ENCODE measurements around the gene GLRA2.

The GLRA2 gene

DNA sequence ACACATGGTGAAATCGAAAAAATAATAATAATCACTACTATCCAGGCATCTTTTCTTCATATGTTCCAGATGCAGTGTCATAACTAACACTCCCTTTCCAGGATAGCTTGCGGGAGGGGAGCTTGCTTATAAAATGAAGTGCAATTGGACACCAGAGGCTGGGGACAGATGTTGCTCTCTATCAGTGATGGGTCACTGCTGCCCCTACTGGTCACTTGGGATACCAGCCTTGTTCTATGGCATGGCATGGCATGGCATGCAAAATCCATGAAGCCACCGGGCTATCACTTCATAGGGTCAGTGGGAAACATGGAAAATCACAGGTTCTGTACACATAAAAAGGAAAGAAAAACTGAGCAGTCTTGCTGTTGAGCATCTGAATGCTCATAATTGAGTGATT lies 168.1 kb downstream of the GLRA2 start:
- FAIRE-seq: no peak

DNA sequence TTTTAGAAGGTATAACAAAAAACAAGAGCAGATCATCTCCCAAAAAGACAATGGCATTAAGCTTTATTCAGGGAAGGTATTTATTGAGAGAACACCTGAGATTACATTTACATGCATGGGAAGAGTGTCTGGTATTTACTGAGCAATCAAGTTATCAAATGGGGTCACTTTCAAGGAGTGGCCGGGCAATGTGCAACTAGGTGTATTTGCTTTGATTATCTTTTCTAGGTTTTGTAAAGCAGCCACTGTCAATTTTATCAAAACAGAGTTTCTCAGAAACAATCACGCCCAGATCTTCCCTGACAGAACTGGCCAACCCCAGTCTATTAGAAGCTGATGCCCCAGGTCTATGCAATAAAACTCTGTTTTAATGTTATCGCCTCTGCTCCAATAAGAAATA lies 169.5 kb downstream of the GLRA2 start:
- no peak for FAIRE-seq
- DNase-seq (ENCODE audit: low spot score): no peak

More for the DNA sequence above, 168.1 kb downstream of the GLRA2 start:
- peak; percentile 2 for DNase-seq (ENCODE audit: low spot score)

DNA sequence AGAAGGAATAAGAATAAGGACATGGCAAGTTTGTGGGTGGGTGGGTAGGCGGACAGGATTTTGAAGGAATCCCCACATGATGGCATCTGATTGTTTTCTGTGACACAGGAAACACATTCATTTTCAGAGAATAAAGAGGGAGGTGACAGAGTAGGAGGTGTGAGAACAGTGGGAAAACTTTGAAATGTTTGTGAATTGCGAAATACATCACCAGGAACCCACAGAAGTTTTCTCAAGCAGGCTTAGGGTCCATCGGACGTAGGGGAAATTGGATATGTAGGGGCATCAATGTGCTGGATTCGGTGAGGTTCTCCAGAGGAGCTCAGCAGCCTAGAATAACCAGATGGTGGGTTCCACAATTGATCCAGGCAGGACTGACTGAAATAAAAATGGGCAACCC lies 171.6 kb downstream of the GLRA2 start:
- DNase-seq (ENCODE audit: low spot score) (no peak), FAIRE-seq (no peak)

DNA sequence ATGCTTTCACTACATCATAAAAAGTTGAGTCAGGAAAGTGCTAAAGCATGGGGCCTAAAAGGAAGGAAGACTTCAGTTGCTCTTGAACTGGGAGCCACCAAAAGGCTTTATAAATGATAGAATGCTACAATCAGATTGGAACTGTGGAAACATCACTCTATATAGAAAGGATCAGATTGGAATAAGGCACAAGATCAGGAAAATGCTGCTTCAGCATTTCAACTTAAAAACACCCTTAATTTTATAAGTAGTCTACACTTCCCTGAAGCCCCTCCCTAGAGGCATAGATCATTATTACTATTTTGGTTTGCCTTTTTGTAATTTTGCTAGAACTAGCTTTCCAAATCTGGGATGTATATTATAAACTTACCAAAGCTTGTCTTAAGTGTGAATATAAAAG lies 172.8 kb downstream of the GLRA2 start:
- FAIRE-seq: no peak

DNA sequence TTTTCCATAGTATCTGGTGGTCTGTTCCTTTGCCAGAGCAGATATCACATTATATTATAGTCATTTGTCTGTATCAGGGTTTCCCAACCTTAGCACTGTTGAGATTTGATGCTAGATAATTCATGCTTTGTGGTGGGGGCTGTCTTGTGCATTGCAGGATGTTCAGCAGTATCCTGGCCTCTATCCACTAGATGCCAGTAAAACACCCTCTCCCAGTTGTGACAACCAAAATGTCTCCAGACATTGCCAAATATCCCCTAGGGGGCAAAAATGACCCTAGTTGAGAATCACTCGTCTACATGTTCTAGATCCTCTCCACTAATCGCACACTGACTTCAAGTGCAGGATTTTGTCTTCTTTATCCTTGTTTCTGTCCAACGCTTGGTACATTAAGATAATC lies 182.8 kb downstream of the GLRA2 start:
- FAIRE-seq (no peak), DNase-seq (ENCODE audit: low spot score) (no peak)

More for the DNA sequence above, 172.8 kb downstream of the GLRA2 start:
- no peak for DNase-seq (ENCODE audit: low spot score)

DNA sequence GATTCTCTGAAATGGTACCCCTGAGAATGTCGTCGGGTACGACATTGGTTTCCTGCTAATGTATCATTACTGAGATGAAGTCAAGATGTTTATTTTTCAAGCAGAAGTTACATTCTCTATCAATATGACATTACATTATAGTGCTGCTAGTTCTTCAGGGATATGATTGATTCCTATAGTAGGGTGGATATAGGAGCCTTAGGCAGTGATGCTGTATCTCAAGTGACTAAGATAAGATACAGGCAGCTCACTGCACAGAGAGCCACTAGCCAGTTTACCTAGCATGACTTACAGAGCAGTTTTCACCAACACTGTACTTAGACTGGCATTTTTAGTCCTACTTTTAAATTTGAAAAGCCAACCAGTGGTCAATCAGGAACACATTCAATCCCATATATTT lies 188.6 kb downstream of the GLRA2 start:
- no peak for FAIRE-seq

DNA sequence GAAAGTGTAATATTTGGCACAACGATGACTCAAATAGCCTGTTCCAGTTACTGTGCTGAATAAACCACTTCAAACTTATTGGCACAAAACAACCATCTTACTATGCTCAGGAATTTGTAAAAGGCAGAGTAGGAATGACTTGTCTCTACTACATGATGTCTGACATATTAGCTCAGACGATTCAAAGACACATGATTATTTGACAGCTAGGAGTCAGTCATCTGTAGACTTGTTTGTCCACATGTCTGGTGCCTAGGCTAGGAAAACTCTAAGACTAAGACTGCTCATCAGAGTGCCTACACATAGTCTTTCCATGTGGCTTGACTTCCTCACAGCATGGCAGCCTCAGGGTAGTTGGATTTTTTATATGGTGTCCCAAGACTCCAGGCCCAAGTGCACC lies 189.1 kb downstream of the GLRA2 start:
- no peak for FAIRE-seq
- DNase-seq (ENCODE audit: low spot score): no peak

More for the DNA sequence above, 188.6 kb downstream of the GLRA2 start:
- DNase-seq (ENCODE audit: low spot score): no peak

DNA sequence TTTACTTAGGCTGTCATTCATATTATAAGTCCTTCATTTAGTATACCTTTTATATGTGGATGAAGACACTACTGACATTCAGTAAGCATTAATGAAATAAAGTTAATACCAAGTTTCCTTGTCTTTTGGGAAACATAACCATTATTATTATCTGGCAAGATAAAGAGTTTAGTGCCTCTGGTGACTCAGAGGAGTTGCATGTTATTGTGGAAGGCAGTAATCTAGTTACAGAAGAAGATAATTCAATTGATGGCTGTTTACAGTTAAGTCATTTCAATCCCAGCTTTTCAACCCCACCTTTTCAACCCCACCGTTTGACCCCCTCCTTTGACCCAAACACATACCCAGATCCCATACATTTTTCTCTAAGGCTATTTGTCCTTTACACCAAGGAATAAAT lies 199.7 kb downstream of the GLRA2 start:
- FAIRE-seq: no peak
- DNase-seq (ENCODE audit: low spot score): no peak

DNA sequence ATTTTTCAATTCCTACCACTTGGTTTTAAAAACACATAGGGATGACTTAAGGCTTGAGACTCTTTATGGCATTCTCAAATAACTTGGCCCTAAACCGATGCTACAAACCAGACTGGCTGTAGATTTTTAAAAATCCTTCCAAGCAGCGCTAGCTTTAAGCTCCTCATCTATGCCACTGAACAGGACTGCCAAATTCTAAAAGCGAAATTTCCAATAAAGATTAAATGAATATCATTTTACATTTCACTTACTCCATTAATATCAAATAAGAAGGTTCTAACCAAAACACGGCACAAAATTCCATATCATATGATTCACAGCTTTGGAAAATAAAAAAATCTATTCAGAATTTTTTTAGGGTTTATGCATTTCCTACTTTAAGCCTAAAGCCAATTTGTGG lies 209.3 kb downstream of the GLRA2 start:
- DNase-seq (ENCODE audit: low spot score) (no peak), FAIRE-seq (no peak)

DNA sequence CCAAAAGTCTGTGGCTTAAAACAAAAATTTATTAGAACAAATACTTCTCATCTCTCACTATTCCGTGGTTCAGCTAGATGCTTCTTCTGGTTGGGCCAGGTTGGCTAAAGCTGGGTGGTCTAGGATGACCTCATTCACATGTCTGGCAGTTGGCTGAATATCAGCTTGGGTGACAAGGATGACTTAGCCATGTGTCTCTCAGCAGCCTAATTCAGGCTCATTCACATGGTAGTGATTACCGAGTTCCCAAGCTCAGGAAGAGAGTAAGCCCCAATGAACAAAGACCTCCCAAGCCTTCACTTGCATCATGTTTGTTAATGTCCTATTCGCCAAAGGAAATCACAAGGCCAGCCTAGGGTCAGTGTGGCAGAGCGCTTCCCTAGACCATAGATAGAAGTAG lies 224.1 kb downstream of the GLRA2 start:
- FAIRE-seq (no peak), DNase-seq (ENCODE audit: low spot score) (no peak)

DNA sequence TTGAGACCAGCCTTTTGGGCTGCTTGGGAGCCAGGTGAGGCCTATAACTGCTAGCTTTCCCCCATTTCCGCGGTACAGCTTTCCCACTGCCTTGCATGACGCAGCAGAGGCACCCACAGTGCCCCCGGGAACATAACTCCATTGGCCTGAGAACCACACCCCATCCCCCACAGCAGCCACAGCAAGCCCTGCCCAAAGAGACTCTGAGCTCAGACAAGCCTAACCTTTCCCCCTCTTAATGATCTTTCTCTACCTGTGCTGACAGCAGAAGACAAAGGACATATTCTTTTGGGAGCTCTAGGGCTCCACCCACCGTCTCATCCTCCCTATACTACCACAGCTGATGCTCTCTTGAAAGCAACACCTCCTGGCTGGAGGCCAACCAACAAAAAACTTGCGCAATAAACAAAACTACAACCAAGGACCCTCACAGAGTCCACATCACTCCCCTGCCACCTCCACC lies 228.7 kb downstream of the GLRA2 start:
- DNase-seq (ENCODE audit: low spot score) (no peak), FAIRE-seq (no peak)

DNA sequence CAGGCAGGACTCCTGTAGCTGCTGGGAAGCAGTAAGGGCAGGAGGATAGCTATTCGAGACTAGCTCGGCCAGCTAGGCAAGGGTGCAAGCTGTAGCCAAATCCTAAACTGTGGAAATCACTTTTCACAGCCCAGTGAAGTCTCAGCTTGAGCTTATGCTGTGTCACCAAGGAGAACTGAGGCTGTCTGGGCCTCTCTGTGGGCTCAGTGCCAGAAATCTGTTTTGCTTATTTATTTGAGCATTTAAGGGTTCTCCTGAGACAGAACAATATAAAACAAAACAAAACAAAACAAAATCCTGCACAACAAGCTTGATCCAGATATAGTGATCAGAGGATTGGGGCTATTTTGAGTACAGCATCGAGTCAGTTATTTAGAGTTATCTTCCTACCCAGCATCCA lies 246.1 kb downstream of the GLRA2 start:
- DNase-seq (ENCODE audit: low spot score): no peak
- no peak for FAIRE-seq

DNA sequence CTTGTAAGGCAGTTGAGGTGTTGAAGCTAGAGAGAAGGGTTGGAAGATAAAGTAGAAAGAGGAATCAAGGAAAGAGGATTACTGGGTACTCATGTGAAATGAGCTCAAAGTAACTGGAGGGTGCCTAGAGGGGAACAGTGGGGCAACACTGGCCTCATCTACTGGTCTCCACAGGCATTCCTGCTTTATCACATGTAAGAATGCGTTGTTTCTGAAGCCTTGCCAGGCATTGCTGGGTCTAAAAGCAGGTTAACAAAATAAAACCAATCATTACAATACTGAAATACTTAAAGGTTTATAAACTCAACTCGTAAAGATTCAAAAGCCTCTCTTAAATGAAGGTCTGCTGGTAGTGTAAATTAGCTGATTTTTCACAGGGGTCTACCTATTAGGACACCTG lies 247.6 kb downstream of the GLRA2 start:
- FAIRE-seq: no peak

DNA sequence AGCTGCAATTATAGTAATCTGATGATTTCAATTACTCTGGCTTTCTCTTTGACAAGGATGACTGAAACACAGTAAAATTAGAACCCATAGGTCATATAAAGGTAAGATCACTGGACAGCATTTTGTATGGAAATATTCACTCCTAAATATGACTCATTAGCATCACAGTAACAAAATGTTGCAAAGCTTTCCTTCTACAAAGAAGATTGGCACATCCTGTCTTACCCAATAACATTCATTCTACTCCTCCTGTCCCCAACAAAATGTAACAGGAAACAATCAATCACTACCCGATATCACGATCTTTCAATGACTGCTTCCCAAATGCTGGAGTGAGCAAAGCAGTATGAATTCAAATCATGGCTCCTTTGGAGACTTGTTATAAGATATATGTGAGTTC lies 248.2 kb downstream of the GLRA2 start:
- no peak for DNase-seq (ENCODE audit: low spot score)
- FAIRE-seq: no peak

More for the DNA sequence above, 247.6 kb downstream of the GLRA2 start:
- no peak for DNase-seq (ENCODE audit: low spot score)

DNA sequence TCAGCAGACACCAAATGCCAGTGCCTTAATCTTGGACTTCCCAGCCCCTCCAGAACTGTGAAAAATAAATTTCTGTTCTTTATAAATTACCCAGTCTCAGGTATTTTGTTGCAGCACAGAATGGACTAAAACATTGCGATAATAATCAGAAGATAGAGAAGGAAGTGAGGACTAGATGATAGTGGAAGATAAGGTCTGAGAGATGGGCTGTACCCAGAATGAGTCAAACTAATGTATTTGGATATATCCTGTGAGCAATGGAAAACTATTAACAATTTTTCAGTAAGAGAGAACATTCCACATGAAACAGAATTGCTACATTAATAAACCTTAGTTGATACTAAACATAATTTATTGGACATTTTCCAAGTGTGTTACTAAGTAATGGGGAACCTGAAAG lies 250.2 kb downstream of the GLRA2 start:
- no peak for DNase-seq (ENCODE audit: low spot score)
- no peak for FAIRE-seq

Data from urothelium cell line (cell line).